Activated CD4-positive, alpha-beta T cell treated with anti-CD3 and anti-CD28 coated beads for 36 hours (primary cell): ENCODE results near the gene RALA. TPM values are rescaled to one million over a fixed set of nuclear protein-coding genes. Genes with fewer than 3 reads are reported as not detected.

Source experiments
- ATAC-seq: fragments of 200-7000 bp; cut with Tn5 transposase; one replicate; pipeline ENCODE4 v1.10.0; 2021; ENCODE audit warnings: mild to moderate bottlenecking, moderate library complexity
- CTCF ChIA-PET: fragments of 350-600 bp; sonication (Branson Sonifier 250); formaldehyde crosslinking; loops from one replicate; lab custom pipeline; 2021; ENCODE audit warnings: antibody characterized with exemption; lab: Charles Lee
- POLR2A ChIA-PET: fragments of 350-600 bp; sonication (Branson Sonifier 250); formaldehyde crosslinking; loops from one replicate; lab custom pipeline; 2021; ENCODE audit warnings: antibody characterized with exemption, inconsistent platforms; lab: Charles Lee
- DNase-seq: peaks from one replicate; pipeline ENCODE4 v3.0.0-alpha.2; 2020
- H3K27ac Mint-ChIP-seq: one replicate; pipeline ENCODE4 v1.8.0; 2021; ENCODE audit warnings: mixed read lengths
- H3K27me3 Mint-ChIP-seq: one replicate; pipeline ENCODE4 v1.8.0; 2021; ENCODE audit warnings: mixed read lengths
- H3K36me3 Mint-ChIP-seq: one replicate; pipeline ENCODE4 v1.8.0; 2021; ENCODE audit warnings: low read depth, mixed read lengths
- H3K4me1 Mint-ChIP-seq: one replicate; pipeline ENCODE4 v1.8.0; 2021; ENCODE audit warnings: mixed read lengths
- H3K4me3 Mint-ChIP-seq: one replicate; pipeline ENCODE4 v1.8.0; 2021; ENCODE audit warnings: mild to moderate bottlenecking, moderate library complexity, mixed read lengths
- H3K9me3 Mint-ChIP-seq: one replicate; pipeline ENCODE4 v1.8.0; 2021; ENCODE audit warnings: low read depth, mixed read lengths
- intact Hi-C, 2 experiments: fragments of 100-400 bp; cut with DNase I in 1 of 2; cut with micrococcal nuclease in 1 of 2; formaldehyde crosslinking; loops; one replicate each; pipeline versions ENCODE4 v1.14.2 to v1.15.1; 2022 to 2024; cut with DNase I, micrococcal nuclease
- total RNA-seq, 2 experiments: library from RNA; stranded (reverse); gene quantifications; one replicate each; pipeline ENCODE4 v1.2.3, GENCODE V29; 2021

RALA gene
- total RNA-seq, 2 experiments from 2014 or later: 30.7 to 33.7 TPM

- Mint-ChIP-seq H3K4me1 (peaks cover 31% of the 10 kb centered on the region), H3K27ac (peak overlapping the region; percentile 93), H3K27me3 (no peaks in the 10 kb centered on the region), H3K9me3 (no peaks in the 10 kb centered on the region), H3K36me3 (no peaks in the 10 kb centered on the region), H3K4me3 (peak overlapping the region; percentile 88)
- peak; percentile 93 for ATAC-seq
- intact Hi-C loops: loop anchor here (1.0 to 10.0 kb wide), 9 partner anchors 36 to 1558 kb away; partner anchors contain the start of genes RALA (in 2 of the 2), CDK13 (in 1 of the 2), MPLKIP (in 1 of the 2) and STARD3NL (in 1 of the 2)
- ChIA-PET POLR2A (interaction anchor here (0.7 to 1.1 kb wide), 3 partner anchors 9 to 110 kb away, joined by 3 to 4 read pairs (median 3); partner anchors contain the start of gene RALA), CTCF (interaction anchor here (0.7 to 20.6 kb wide), 10 partner anchors 8 to 215 kb away, joined by 3 to 388 read pairs (median 4); no protein-coding TSS in a partner anchor)
- DNase-seq: peak; percentile 99
Measured at GRCh38 chr7:39732837-39733804, 109.7 kb downstream of the RALA start.

DNA sequence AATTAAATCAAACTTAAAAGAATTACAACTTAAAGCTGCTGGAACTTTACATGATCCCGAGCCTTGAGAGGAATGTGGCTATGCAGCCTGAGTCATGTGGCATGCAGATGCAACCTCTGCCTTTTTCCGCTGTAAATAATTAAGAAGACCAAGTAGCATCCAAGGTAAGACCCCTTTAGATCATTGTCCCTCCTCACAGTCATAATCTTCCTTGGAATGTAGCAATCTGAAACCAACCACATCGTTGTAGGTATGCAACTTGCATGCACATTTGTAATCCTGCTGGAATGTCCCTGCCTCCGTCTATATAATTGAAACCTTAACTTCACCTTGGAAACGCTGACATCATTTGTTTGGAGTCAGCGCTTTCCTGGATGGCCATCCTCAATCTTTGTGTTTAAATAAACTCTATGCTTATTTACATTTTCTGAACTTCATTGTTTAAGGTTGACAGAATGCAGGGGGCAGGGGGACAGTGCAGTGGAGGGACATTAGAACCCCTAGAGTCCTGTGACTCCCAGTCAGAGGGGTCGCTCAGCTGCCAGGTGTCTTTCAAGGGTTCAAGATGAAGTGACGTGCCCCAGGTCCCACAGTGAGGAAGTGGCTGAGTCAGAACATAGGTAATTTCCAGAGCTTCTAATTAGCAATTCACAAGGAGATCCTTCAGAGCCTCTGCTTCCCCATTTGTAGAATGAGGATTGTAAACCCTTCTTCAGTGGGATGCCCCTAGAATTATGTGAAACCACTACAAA, 110.7 kb downstream of the RALA start:
- intact Hi-C loops: loop anchor here (1.0 to 10.0 kb wide), 9 partner anchors 37 to 1559 kb away; partner anchors contain the start of genes RALA (in 2 of the 2), CDK13 (in 1 of the 2), MPLKIP (in 1 of the 2) and STARD3NL (in 1 of the 2)
- ChIA-PET POLR2A (interaction anchor here (0.8 to 1.1 kb wide), 2 partner anchors 109 to 111 kb away, joined by 3 to 4 read pairs; partner anchors contain the start of gene RALA), CTCF (interaction anchor here (0.6 to 20.6 kb wide), 6 partner anchors 12 to 155 kb away, joined by 3 to 388 read pairs (median 4); no protein-coding TSS in a partner anchor)
- no peaks in the 10 kb centered on the region for H3K9me3 Mint-ChIP-seq
- H3K4me3 Mint-ChIP-seq: peak overlapping the region; percentile 88
- no peaks in the 10 kb centered on the region for H3K36me3 Mint-ChIP-seq
- peak overlapping the region; percentile 93 for H3K27ac Mint-ChIP-seq
- DNase-seq (peak; percentile 29), ATAC-seq (no peak)
- H3K27me3 Mint-ChIP-seq: no peaks in the 10 kb centered on the region
- H3K4me1 Mint-ChIP-seq: peaks cover 31% of the 10 kb centered on the region

GRCh38 chr7:39734633-39735004, 111.2 kb downstream of the RALA start:
- Mint-ChIP-seq H3K9me3 (no peaks in the 10 kb centered on the region), H3K27ac (peak overlapping the region; percentile 83), H3K36me3 (no peaks in the 10 kb centered on the region), H3K4me1 (peaks cover 31% of the 10 kb centered on the region), H3K27me3 (no peaks in the 10 kb centered on the region), H3K4me3 (peak overlapping the region; percentile 88)
- ChIA-PET POLR2A (interaction anchor here (0.6 kb wide), 1 partner anchor 398 kb away, joined by 3 read pairs; no protein-coding TSS in a partner anchor), CTCF (interaction anchor here (0.6 to 20.6 kb wide), 3 partner anchors 12 to 156 kb away, joined by 4 to 388 read pairs (median 26); no protein-coding TSS in a partner anchor)
- ATAC-seq: no peak
- no peak for DNase-seq
- intact Hi-C loops: loop anchor here (5.0 to 10.0 kb wide), 3 partner anchors 37 to 1560 kb away; partner anchors contain the start of genes CDK13 (in 1 of the 2) and STARD3NL (in 1 of the 2)

- H3K36me3 Mint-ChIP-seq: no peaks in the 10 kb centered on the region
- H3K4me1 Mint-ChIP-seq: peaks cover 34% of the 10 kb centered on the region
- no peaks in the 10 kb centered on the region for H3K27me3 Mint-ChIP-seq
- DNase-seq (peak; percentile 52), ATAC-seq (no peak)
- H3K9me3 Mint-ChIP-seq: no peaks in the 10 kb centered on the region
- H3K27ac Mint-ChIP-seq: peak overlapping the region; percentile 34
- ChIA-PET POLR2A (interaction anchor here (1.0 kb wide), 1 partner anchor 112 kb away, joined by 3 read pairs; the partner anchor contains the start of gene RALA), CTCF (interaction anchor here (0.7 to 20.6 kb wide), 9 partner anchors 10 to 1235 kb away, joined by 3 to 388 read pairs (median 4); no protein-coding TSS in a partner anchor)
- peak overlapping the region; percentile 2 for H3K4me3 Mint-ChIP-seq
- intact Hi-C loops: loop anchor here in 1 of 2 experiments (10.0 kb wide), 1 partner anchor 1561 kb away; the partner anchor contains the start of gene STARD3NL
Measured at GRCh38 chr7:39735903-39736302, 112.5 kb downstream of the RALA start.

DNA sequence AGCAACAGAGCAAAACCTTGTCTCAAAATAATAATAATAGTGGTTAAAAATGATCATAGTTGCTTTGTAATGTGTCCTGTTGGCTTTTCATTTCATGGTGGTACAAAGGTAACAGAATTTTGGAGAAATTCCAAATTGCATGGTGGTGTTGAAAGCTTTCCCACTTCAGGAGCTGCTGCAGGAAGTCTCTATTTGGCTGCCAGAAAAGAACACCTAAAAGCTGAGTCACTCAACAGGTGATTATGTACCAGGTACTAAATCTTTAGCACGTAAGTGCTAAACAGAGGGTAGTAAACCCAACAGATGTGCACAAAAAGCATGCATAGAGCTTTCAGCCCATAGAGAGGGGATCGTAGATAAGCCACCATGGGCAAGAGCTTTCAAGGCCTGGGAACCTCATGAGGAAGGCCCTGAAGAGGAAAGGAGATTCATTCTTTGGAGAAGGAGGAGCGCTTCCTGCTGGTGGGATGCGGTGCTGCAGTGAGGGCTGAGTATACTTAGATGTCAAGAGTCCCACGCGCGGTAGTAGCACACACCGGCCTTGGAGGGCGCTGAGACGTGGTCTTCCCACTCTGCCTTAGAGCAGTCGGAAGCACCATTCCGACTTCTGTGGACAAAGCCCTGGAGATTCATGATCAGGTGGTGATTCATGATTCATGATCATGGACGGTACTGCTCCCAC, 118.7 kb downstream of the RALA start:
- ChIA-PET POLR2A (interaction anchor here (1.4 kb wide), 1 partner anchor 9 kb away, joined by 3 read pairs; no protein-coding TSS in a partner anchor), CTCF (interaction anchor here (0.7 to 20.6 kb wide), 7 partner anchors 9 to 205 kb away, joined by 3 to 388 read pairs (median 3); no protein-coding TSS in a partner anchor)
- H3K4me3 Mint-ChIP-seq: no peak overlapping the region
- H3K27me3 Mint-ChIP-seq: no peaks in the 10 kb centered on the region
- H3K4me1 Mint-ChIP-seq: peaks cover 11% of the 10 kb centered on the region
- H3K36me3 Mint-ChIP-seq: no peaks in the 10 kb centered on the region
- H3K27ac Mint-ChIP-seq: no peak overlapping the region
- DNase-seq (peak; percentile 75), ATAC-seq (peak; percentile 84)
- intact Hi-C loops: loop anchor here in 1 of 2 experiments (1.0 kb wide), 1 partner anchor 162 kb away; no protein-coding TSS in a partner anchor
- H3K9me3 Mint-ChIP-seq: no peaks in the 10 kb centered on the region

DNA sequence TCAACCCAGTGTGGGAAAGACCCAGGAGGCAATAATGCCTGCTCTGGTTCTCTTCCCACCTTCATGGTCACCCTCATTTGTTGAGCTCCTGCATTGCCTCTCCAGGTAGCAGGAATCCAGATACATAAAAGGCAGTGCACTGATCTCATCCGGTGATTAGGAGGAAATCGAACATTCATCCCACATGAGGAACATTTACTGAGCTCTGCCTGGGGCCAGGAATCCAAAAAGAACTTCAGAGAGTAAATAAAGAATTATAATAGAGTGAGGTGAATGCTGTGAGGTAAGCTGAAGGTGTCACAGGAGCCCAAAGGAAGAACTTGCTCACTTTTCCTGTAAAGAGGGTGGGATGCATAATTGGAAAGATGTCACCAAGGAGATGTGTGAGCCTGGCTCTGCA, 121.2 kb downstream of the RALA start:
- Mint-ChIP-seq H3K4me1 (peaks cover 16% of the 10 kb centered on the region), H3K27ac (no peak overlapping the region), H3K36me3 (no peaks in the 10 kb centered on the region), H3K27me3 (no peaks in the 10 kb centered on the region), H3K9me3 (no peaks in the 10 kb centered on the region), H3K4me3 (no peak overlapping the region)
- no peak for DNase-seq
- ChIA-PET CTCF (interaction anchor here (0.6 to 20.6 kb wide), 6 partner anchors 9 to 946 kb away, joined by 3 to 388 read pairs (median 4); no protein-coding TSS in a partner anchor), POLR2A (no interaction called here)
- ATAC-seq: no peak
- intact Hi-C loops: no loop called here

- ChIA-PET POLR2A (no interaction called here), CTCF (interaction anchor here (0.6 to 20.6 kb wide), 9 partner anchors 9 to 203 kb away, joined by 3 to 388 read pairs (median 3); no protein-coding TSS in a partner anchor)
- intact Hi-C loops: no loop called here
- Mint-ChIP-seq H3K36me3 (no peaks in the 10 kb centered on the region), H3K4me1 (peaks cover 16% of the 10 kb centered on the region), H3K4me3 (no peak overlapping the region), H3K27me3 (no peaks in the 10 kb centered on the region), H3K27ac (no peak overlapping the region), H3K9me3 (no peaks in the 10 kb centered on the region)
- DNase-seq: no peak
- ATAC-seq: no peak
Measured at GRCh38 chr7:39745320-39745719, 121.9 kb downstream of the RALA start.

GRCh38 chr7:39746103-39746819, 122.9 kb downstream of the RALA start:
- no peak overlapping the region for H3K4me3 Mint-ChIP-seq
- intact Hi-C loops: loop anchor here (1.0 kb wide), 1 partner anchor 166 kb away; no protein-coding TSS in a partner anchor
- ChIA-PET CTCF (interaction anchor here (0.6 to 20.6 kb wide), 13 partner anchors 9 to 202 kb away, joined by 3 to 388 read pairs (median 3); no protein-coding TSS in a partner anchor), POLR2A (interaction anchor here (0.9 kb wide), 1 partner anchor 166 kb away, joined by 3 read pairs; no protein-coding TSS in a partner anchor)
- no peaks in the 10 kb centered on the region for H3K27me3 Mint-ChIP-seq
- peaks cover 13% of the 10 kb centered on the region for H3K4me1 Mint-ChIP-seq
- no peaks in the 10 kb centered on the region for H3K9me3 Mint-ChIP-seq
- DNase-seq (peak; percentile 75), ATAC-seq (peak; percentile 30)
- no peaks in the 10 kb centered on the region for H3K36me3 Mint-ChIP-seq
- H3K27ac Mint-ChIP-seq: no peak overlapping the region

- Mint-ChIP-seq H3K27ac (no peak overlapping the region), H3K9me3 (peaks cover 1% of the 10 kb centered on the region), H3K4me1 (peaks cover 13% of the 10 kb centered on the region), H3K4me3 (no peak overlapping the region), H3K27me3 (no peaks in the 10 kb centered on the region), H3K36me3 (peaks cover 7% of the 10 kb centered on the region)
- ATAC-seq (no peak), DNase-seq (no peak)
- ChIA-PET CTCF (interaction anchor here (1.4 to 20.6 kb wide), 3 partner anchors 13 to 303 kb away, joined by 3 to 388 read pairs (median 4); no protein-coding TSS in a partner anchor), POLR2A (no interaction called here)
- intact Hi-C loops: no loop called here
Measured at GRCh38 chr7:39749177-39749576, 125.8 kb downstream of the RALA start.
